Sigmoid colon (tissue), 4 donors: ENCODE data around the gene SERINC5.

Experiments used
- EP300 ChIP-seq, 4 donors: sonication (generic); formaldehyde crosslinking; IDR thresholded peaks; one replicate each; pipeline ENCODE4 v1.6.1; 2017; ENCODE audit warnings: antibody characterized with exemption in 4 of 4
- POLR2AphosphoS5 ChIP-seq, 4 donors: sonication (generic); formaldehyde crosslinking; IDR thresholded peaks; one replicate each; pipeline ENCODE4 v1.6.1; 2017; ENCODE audit warnings: antibody characterized with exemption in 4 of 4
- TF ChIP-seq, protein P1 (sequence below), 4 experiments: fragments of 450-650 bp in 3 of 4; fragments of 200-600 bp in 1 of 4; IDR thresholded peaks; one replicate each; pipeline ENCODE4 v1.5.1; 2016 to 2019; ENCODE audit warnings: antibody characterized with exemption in 4 of 4, mild to moderate bottlenecking in 3 of 4, moderate library complexity in 2 of 4

GRCh38 chr5:80161165-80161564 is 94.7 kb downstream of the SERINC5 start:
- TF ChIP-seq, protein P1, sequence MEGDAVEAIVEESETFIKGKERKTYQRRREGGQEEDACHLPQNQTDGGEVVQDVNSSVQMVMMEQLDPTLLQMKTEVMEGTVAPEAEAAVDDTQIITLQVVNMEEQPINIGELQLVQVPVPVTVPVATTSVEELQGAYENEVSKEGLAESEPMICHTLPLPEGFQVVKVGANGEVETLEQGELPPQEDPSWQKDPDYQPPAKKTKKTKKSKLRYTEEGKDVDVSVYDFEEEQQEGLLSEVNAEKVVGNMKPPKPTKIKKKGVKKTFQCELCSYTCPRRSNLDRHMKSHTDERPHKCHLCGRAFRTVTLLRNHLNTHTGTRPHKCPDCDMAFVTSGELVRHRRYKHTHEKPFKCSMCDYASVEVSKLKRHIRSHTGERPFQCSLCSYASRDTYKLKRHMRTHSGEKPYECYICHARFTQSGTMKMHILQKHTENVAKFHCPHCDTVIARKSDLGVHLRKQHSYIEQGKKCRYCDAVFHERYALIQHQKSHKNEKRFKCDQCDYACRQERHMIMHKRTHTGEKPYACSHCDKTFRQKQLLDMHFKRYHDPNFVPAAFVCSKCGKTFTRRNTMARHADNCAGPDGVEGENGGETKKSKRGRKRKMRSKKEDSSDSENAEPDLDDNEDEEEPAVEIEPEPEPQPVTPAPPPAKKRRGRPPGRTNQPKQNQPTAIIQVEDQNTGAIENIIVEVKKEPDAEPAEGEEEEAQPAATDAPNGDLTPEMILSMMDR (IDR thresholded peaks at IDR 0.05) = no peak
- TF ChIP-seq EP300 (IDR thresholded peaks at IDR 0.05) (no peak), POLR2AphosphoS5 (IDR thresholded peaks at IDR 0.05) (no peak)
